Esophagus muscularis mucosa (tissue), 4 donors: Measurements from ENCODE around the gene HS6ST1. TPM values are rescaled to one million over a fixed set of nuclear protein-coding genes. Genes with fewer than 3 reads are reported as not detected.

Experiments used
- DNase-seq: peaks from one replicate; pipeline ENCODE4 v3.0.0-alpha.2; 2017; ENCODE audit errors: extremely low spot score
- H3K27ac ChIP-seq, 4 donors: fragments of 200-600 bp; sonication (generic); replicated peaks in 1 of 4; 1 replicate in 3 of 4; 2 replicates in 1 of 4; pipeline ENCODE4 v1.5.1; 2016 to 2019; ENCODE audit warnings: mild to moderate bottlenecking in 1 of 4
- H3K27me3 ChIP-seq, 4 donors: fragments of 200-600 bp; sonication (generic); one replicate each; pipeline versions ENCODE4 v1.5.1 to v1.6.0; 2016 to 2019
- H3K36me3 ChIP-seq, 4 donors: fragments of 200-600 bp; sonication (generic); one replicate each; pipeline ENCODE4 v1.5.1; 2016 to 2019
- H3K4me1 ChIP-seq, 4 donors: fragments of 200-600 bp; sonication (generic); one replicate each; pipeline ENCODE4 v1.5.1; 2016 to 2019
- H3K4me3 ChIP-seq, 4 donors: fragments of 200-600 bp; sonication (generic); 1 replicate in 2 of 4; 2 replicates in 2 of 4; pipeline ENCODE4 v1.5.1; 2016 to 2019; ENCODE audit warnings: mild to moderate bottlenecking in 4 of 4, moderate library complexity in 1 of 4
- H3K9me3 ChIP-seq, 4 donors: fragments of 200-600 bp; sonication (generic); 1 replicate in 3 of 4; 2 replicates in 1 of 4; pipeline ENCODE4 v1.5.1; 2016 to 2019
- EP300 ChIP-seq: sonication (generic); formaldehyde crosslinking; IDR thresholded peaks from one replicate; pipeline ENCODE4 v1.6.1; 2017; ENCODE audit warnings: antibody characterized with exemption
- POLR2A ChIP-seq: fragments of 450-650 bp; IDR thresholded peaks from one replicate; pipeline ENCODE4 v1.6.1; 2017; ENCODE audit warnings: antibody characterized with exemption, moderate library complexity, mild to moderate bottlenecking, low read depth
- POLR2AphosphoS5 ChIP-seq, 2 donors: sonication (generic); formaldehyde crosslinking; IDR thresholded peaks; one replicate each; pipeline ENCODE4 v1.6.1; 2017; ENCODE audit warnings: antibody characterized with exemption in 2 of 2
- WGBS: methylation state at CpG from one replicate; pipeline ENCODE4 v1.1.5; 2018; 5-methylcytosine and 5-hydroxymethylcytosine counted together
- intact Hi-C: fragments of 100-400 bp; cut with DNase I; formaldehyde crosslinking; loops from one replicate; pipeline ENCODE4 v1.15.1; 2023
- total RNA-seq, 4 donors: library from RNA; depleted of rRNA; stranded (reverse); fragments of >200 nt; gene quantifications; one replicate each; pipeline versions ENCODE4 v1.1.0 to v1.2.1, GENCODE V29; 2016
- TF ChIP-seq, protein P1 (sequence below), 3 experiments: fragments of 200-600 bp in 2 of 3; fragments of 450-650 bp in 1 of 3; sonication (generic) in 2 of 3; IDR thresholded peaks; one replicate each; pipeline ENCODE4 v1.5.1; 2017 to 2019; ENCODE audit warnings: antibody characterized with exemption in 3 of 3, mild to moderate bottlenecking in 2 of 3, moderate library complexity in 1 of 3

Gene HS6ST1
- total RNA-seq, 4 donors from 2014 or later = 17.4 to 62.2 (median 38.5) TPM

DNA sequence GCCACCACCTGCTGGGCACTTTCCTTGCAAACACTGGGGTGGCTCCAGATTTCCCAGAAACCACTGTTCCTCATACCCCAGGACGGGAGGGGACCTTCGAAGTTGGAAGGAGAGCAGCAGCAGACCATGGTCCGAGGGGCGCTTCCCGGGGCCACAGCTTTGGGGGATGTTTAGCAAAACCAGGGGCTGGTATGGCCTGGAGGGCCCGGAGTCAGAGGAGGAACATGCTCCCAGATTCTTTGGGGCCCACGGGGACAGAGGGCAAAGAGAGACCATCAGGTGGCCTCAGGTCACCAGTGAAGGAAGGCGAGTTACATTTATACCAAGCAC is 25.3 kb downstream of the HS6ST1 start:
- Histone ChIP-seq H3K27me3 (no peaks in the 10 kb centered on the region), H3K4me3 (no peak overlapping the region), H3K4me1 (peaks cover 11 to 41% (median 17%) of the 10 kb centered on the region in 4 donors), H3K27ac (no peak overlapping the region), H3K36me3 (peaks cover 0 to 9% (median 4%) of the 10 kb centered on the region in 4 donors), H3K9me3 (no peaks in the 10 kb centered on the region)
- DNase-seq = no peak
- intact Hi-C loops = no loop called here
- WGBS = 90% methylated on average over 2 of the region's 8 CpGs
- TF ChIP-seq POLR2AphosphoS5 (IDR thresholded peaks at IDR 0.05) (no peak), POLR2A (no peak), EP300 (no peak)
- TF ChIP-seq, protein P1, sequence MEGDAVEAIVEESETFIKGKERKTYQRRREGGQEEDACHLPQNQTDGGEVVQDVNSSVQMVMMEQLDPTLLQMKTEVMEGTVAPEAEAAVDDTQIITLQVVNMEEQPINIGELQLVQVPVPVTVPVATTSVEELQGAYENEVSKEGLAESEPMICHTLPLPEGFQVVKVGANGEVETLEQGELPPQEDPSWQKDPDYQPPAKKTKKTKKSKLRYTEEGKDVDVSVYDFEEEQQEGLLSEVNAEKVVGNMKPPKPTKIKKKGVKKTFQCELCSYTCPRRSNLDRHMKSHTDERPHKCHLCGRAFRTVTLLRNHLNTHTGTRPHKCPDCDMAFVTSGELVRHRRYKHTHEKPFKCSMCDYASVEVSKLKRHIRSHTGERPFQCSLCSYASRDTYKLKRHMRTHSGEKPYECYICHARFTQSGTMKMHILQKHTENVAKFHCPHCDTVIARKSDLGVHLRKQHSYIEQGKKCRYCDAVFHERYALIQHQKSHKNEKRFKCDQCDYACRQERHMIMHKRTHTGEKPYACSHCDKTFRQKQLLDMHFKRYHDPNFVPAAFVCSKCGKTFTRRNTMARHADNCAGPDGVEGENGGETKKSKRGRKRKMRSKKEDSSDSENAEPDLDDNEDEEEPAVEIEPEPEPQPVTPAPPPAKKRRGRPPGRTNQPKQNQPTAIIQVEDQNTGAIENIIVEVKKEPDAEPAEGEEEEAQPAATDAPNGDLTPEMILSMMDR (IDR thresholded peaks at IDR 0.05) = no peak

DNA sequence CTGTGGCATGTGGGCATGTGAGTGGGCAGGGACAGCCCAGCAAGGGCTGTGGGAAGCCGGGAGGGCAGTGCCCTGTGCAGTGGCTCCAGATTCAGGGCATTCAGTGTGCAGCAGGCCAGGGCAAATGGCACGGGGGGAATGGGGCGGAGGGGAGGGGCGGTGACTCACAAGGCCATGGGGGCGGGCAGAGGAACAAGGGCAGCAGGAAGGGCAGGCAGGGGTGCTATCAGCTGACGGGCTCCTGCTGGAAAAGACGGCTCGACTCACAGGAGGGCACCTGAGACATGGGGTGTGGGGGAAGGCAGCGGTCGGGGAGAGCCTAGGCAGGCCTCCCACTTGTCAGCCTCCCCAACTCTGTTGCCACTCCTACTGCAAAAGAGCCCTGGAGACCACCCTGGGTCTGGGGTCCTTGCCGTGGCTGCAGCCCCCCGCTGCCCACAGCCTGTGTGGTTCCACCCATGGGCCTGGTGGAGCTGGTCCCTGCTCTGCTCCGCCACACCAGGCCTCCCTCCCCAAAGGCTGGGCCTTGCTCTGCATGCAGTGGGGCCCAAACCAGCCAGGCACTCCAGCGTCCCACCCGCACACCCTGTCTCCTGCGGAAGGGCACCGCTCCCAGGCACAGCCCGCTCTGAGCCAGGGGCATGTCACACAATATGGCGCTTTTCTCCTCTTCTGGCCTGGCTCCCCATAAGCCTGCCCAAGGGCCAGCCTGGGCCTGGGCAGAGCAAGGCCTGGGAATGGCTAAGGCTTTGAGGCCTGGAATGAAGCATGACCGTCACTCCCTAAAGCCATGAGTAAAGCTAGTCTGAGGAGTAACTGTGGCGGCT is 25.9 kb downstream of the HS6ST1 start:
- H3K9me3 ChIP-seq = no peaks in the 10 kb centered on the region
- no peak overlapping the region for H3K4me3 ChIP-seq
- H3K4me1 ChIP-seq = peaks cover 11 to 43% (median 17%) of the 10 kb centered on the region in 4 donors
- intact Hi-C loops = no loop called here
- WGBS = 79% methylated on average over 11 of the region's 21 CpGs
- no peaks in the 10 kb centered on the region for H3K27me3 ChIP-seq
- H3K36me3 ChIP-seq = peaks cover 0 to 14% (median 6%) of the 10 kb centered on the region in 4 donors
- DNase-seq = no peak
- no peak overlapping the region for H3K27ac ChIP-seq
- no peak for TF ChIP-seq POLR2AphosphoS5 (IDR thresholded peaks at IDR 0.05)
- TF ChIP-seq POLR2A = no peak

- no peak overlapping the region for H3K4me3 ChIP-seq
- TF ChIP-seq, protein P1 (IDR thresholded peaks at IDR 0.05) = no peak
- TF ChIP-seq POLR2A (no peak), POLR2AphosphoS5 (IDR thresholded peaks at IDR 0.05) (no peak), EP300 (no peak)
- peaks cover 0 to 20% (median 10%) of the 10 kb centered on the region in 4 donors for H3K36me3 ChIP-seq
- DNase-seq = no peak
- H3K27ac ChIP-seq = no peak overlapping the region
- WGBS = 87% methylated on average over 9 of the region's 19 CpGs
- intact Hi-C loops = no loop called here
- no peaks in the 10 kb centered on the region for H3K27me3 ChIP-seq
- H3K9me3 ChIP-seq = no peaks in the 10 kb centered on the region
- H3K4me1 ChIP-seq = peaks cover 16 to 51% (median 24%) of the 10 kb centered on the region in 4 donors
These were observed 26.6 kb downstream of the HS6ST1 start for GRCh38 chr2:128291844-128292598.

DNA sequence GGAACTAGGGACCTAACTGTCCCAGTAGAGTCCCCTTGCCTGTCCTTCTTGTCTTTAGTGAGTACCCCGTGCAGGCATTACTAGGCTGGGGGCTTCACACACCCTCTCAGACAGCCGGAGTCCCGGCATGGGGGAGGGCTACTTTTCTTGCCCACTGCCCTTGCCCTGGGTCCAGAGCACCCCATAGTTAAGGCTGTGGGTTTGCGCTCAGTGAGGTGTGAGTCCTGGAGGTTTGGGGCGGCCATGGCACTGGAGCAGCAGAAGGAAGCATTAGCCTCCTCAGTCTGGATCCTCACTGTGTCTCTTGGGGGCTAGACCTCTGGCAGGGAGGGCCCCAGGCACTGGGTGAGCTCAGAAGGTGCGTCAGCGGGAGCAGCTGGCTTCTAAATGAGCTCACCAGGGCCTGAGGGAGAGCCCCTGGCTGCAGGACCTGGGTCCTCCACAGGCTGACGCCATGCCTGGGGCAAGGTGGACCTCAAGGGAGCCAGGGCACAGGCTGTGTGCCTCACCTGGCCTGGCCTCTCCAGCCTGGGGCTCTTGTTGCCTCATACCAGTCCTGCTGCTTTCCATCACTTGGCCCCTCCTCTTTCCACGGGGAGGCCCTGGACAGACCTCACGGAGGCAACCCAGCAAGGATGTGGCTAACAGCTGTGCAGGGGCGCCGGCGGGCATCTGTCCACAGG is 27.4 kb downstream of the HS6ST1 start:
- DNase-seq = no peak

More for the DNA sequence above, 27.4 kb downstream of the HS6ST1 start:
- TF ChIP-seq POLR2A = no peak
- TF ChIP-seq, protein P1 (IDR thresholded peaks at IDR 0.05) = no peak
- TF ChIP-seq EP300 = no peak
- no peak for TF ChIP-seq POLR2AphosphoS5 (IDR thresholded peaks at IDR 0.05)
- intact Hi-C loops = no loop called here
- H3K36me3 ChIP-seq = peaks cover 0 to 20% (median 11%) of the 10 kb centered on the region in 4 donors
- H3K9me3 ChIP-seq = no peaks in the 10 kb centered on the region
- H3K4me1 ChIP-seq = peaks cover 23 to 58% (median 31%) of the 10 kb centered on the region in 4 donors
- H3K27ac ChIP-seq = no peak overlapping the region
- WGBS = 91% methylated on average over 12 of the region's 13 CpGs
- H3K4me3 ChIP-seq = no peak overlapping the region
- no peaks in the 10 kb centered on the region for H3K27me3 ChIP-seq
